CD4-positive, alpha-beta T cell treated with Interleukin-6 at 100 ng/mL for 8 hours (primary cell): ENCODE measurements around the gene SDHAF4.
A peak's percentile ranks its signal among the peaks of the same experiment; 100 is the strongest.
"Not testable (repeated sequence)": the region's sequence is repeated elsewhere in the genome, so short reads cannot be mapped to it uniquely, and the experiment has no call there.

ENCODE experiments used
- DNase-seq: peaks from one replicate; pipeline ENCODE4 v3.0.0-alpha.2; 2020; ENCODE audit warnings: mixed read lengths, low spot score

SDHAF4 gene

DNA sequence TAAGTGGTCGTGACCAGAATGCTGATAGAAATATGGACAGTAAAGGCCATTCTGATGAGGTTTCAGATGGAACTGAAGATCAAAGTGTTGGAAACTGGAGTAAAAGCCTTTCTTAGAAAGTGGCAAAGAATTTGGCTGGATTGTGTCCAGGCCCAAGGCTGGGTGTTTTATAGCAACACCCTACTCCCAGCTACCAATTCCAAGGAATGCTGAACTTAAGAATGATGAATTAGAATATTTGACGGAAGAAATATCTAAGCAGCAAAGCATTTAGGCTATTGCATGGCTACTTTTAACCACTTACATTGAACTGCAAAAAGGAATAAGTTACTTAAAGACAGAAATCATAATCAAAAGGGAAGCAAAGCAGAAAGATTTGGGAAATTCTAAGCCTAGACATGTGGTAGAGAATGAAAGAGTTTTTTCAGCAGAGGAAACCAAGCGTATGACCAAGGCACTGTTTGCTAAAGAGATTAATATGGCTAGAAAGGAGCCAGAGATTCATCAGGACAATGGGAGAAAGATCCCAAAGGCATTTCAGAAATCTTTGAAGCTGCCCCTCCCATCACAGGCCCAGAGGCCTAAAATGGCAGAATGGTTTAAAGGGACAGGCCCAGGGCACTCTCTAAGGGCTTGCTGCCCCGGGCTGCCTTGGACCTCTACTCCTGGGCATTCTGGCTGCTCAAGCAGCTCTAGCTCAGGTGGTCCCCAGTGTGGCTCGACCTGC, 25.8 kb downstream of the SDHAF4 start:
- DNase-seq: no peak

DNA sequence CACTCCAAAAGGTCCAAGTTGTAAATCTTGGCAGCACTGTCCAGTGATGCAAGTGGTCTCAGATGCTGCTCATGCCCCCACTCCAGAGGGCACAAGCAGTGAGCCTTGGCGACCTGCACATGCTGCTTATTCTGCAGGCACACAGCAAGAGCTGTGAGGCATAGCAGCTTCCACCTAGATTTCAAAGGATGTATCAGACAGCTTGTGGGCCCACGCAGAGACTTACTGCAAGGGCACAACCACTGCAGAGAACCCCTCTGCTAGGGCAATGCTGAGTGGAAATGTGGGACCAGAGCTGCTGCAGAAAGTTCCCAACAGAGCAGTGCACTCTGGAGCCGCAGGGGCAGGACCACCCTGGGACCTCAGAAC, 26.4 kb downstream of the SDHAF4 start:
- no peak for DNase-seq

DNA sequence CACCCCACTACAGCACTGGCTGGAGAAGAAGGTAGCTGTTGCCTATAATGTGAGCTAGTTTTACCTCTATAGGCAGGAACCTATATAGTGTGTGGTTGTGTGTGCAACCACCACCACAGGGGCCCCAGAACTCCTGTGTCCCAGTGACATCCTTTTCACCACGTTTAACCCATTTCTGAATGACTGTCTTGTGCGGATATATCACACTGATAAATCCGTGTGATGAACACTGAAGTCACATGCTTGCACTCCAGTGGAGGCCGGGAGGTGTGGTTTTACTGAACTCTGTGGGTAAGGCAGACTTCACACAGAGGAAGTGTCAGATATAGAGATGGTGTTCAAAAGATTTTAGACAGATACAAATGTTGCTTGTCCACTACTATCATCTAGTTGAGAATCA, 32.5 kb downstream of the SDHAF4 start:
- peak; percentile 5 for DNase-seq

DNA sequence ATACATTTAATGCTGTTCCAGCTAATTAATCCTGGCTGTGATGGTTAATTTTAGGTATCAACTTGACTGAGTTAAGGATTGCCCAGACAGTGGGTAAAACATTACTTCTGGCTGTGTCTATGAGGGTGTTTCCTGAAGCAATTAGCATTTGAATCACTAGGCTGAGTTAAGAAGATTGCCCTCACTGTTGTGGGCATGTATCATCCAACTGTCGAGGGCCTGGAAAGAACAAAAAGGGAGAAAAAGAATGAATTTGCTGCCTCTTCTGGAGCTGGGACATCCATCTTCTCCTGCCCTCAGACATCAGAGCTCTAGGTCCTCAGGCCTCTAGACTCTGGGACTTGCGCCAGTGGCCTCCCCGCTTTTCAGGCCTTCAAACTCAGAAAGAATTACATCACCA, 34.3 kb downstream of the SDHAF4 start:
- DNase-seq: no peak

DNA sequence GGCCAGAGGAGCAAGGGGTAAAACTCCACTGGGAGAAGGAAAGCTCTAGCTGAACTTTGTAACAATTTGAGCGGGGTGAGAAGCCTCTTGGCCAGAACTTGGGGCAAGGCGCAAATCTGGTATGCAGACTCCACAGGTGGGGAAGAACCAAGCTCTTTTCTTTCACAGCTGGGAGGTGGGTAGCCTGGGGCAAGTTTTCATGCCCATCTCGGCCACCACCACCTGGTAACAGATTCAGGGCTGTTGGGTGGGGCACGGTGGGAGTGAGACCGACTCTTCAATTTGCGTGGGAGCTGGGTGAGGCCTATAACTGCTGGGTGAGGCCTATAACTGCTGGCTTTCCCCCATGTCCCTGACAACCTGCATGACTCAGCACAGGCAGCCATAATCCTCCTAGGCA, 37.5 kb downstream of the SDHAF4 start:
- DNase-seq: no peak

DNA sequence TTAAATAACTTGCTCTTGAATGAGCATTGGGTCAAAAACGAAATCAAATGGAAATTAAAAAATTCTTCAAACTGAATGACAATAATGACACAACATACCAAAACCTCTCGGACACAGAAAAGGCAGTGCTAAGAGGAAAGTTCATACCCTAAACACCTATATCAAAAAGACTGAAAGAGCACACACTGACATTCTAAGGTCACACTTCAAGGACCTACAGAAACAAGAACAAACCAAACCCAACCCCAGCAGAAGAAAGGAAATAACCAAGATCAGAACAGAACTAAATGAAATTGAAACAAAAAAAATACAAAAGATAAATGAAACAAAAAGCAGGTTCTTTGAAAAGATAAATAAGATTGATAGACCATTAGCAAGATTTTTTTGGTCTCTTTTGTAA, 40.6 kb downstream of the SDHAF4 start:
- DNase-seq: not testable (repeated sequence)

DNA sequence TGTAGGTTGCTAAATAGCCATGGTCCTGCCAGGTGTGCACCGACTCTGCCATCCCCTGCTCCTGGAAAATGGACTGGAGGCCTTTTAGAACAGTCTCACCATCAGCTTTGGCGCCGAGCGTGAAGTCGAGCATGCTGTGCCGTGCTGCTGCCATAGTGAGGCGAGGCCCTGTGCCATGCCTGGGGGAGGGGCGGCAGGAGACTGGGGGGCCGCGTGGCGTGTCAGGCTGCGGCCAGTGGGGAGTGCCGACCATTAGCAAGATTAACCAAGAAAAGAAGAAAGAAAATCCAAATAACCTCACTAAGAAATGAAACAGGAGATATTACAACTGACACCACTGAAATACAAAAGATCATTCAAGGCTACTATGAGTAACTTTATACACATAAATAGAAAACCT, 42.5 kb downstream of the SDHAF4 start:
- DNase-seq: not testable (repeated sequence)

DNA sequence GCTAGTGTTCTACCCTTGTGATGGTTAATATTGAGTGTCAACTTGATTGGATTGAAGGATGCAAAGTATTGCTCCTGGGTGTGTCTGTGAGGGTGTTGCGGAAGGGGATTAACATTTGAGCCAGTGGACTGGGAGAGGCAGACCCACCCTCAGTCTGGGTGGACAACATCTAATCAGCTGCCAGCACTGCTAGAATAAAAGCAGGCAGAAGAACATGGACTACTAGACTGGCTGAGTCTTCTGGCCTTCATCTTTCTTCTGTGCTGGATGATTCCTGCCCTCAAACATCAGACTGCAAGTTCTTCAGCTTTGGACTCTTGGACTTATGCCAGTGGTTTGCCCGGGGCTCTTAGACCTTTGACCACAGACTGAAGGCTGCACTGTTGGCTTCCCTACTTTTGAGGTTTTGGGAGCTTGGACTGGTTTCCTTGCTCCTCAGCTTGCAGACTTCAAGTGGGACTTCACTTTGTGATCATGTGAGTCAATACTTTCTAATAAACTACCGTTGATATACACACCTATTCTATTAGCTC, 50.1 kb downstream of the SDHAF4 start:
- no peak for DNase-seq

DNA sequence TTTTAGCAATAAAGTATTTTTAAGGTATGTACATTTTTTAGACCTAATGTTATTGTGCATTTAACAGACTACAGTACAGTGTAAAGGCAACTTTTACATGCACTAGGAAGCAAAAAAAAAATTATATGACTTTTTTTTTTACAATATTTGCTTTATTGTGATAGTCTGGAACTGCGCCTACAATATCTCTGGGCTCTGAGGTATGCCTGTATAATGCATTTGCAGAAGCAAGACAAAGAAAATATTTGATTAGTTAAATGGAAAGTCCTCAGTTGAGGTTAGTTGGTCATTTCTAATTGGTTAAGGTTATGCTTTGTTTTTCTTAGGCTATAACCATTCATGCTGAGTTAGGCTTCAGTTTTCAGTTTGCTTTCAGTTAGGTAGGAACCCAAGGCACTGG, 54.0 kb downstream of the SDHAF4 start:
- no peak for DNase-seq

DNA sequence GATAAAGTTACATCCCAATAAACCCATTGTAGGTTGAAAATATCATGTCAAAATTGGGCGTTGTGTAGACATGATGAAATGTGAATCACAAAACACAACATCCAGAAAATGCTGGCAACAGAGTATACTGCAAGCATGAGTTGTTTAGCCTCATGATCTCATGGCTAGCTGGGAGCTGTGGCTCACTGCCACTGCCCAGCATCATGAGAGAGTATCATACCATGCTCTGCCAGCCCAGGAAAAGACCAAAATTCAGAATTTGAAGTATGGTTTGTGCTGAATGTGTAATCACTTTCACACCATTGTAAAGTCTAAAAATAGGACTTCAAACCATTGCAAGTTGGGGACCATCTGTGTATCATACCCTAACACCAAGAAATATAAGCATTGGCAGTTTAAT, 55.7 kb downstream of the SDHAF4 start:
- DNase-seq: no peak

DNA sequence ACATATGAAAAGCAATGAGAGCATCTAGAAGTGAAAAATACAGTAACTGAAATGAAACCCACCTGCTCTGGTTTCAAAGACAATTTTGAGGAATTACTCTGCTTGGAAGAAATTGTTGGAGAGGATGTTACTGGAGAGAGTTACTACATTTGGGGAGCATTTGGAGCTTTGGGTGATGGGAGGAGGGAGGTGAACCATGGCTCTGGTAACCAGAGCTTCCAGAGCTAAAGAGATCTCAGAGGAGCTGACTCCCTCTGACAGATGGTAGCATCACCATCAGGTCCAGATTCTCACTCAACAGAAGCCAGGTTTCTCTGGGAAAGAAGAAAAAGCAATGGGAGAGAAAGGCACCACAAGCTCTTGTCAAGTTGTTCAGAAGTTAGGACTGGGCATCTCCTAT, 58.7 kb downstream of the SDHAF4 start:
- no peak for DNase-seq

DNA sequence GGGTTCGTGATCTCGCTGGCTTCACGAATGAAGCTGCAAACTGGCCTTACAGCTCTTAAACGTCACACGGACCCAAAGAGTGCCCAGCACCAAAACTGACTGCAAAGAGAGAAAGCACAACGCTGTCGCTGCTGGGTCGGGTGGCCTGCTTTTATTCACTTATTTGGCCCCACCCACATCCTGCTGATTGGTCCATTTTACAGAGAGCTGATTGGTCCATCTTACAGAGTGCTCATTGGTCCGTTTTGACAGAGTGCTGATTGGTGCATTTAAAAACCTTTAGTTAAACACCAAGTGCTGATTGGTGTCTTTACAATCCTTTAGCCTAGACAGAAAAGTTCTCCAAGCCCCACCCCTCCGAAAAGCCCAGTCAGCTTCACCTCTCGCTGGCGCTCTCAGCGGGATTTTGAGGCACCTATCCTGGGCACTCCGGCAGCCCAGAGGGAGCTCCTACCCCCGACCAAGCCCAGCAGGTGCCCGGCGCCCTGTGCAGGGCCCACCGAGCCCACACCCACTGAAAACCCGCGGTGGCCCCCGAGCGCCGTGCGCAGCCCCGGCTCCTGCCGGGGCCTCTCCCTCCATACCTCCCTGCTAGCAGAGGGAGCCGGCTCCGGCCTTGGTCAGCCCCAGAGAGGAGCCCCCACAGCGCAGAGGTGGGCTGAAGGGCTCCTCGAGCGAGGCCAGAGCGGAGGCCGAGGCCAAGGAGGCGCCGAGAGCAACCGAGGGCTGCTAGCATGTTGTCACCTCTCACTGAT, 60.9 kb downstream of the SDHAF4 start:
- no peak for DNase-seq

DNA sequence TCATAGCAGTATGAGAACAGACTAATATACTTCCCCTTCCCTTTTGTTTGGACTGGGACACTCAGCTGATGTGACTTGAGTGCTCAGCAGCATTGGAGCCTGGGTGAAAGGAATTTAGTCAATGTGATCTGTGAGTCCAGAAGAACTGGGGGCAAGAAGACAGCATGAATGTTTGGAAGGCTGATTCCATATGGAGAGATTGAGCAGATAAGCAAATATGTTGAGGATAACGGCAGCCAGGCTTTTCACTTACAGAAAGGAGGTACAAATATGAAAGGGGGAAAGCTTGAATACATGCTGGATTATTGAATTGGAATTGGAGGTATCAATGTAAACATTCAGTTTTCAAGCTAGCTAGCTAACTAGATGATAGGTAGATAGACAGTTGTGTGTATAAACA, 63.2 kb downstream of the SDHAF4 start:
- DNase-seq: no peak

DNA sequence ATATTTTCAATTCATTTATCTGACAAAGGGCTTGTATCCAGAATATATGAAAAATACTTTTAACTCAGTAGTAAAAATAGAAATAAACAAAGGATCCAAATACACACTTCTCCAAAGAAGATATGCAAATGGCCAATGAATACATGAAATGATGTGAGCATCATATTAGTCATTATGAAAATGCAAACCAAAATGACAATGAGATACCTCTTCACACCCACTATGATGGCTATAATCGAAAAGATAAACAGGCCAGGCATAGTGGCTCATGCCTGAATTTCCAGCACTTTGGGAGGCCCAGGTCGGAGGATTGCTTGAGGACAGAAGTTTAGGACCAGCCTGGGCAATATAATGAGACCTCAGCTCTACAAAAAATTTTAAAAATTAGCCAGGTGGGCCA, 67.1 kb downstream of the SDHAF4 start:
- DNase-seq: no peak

DNA sequence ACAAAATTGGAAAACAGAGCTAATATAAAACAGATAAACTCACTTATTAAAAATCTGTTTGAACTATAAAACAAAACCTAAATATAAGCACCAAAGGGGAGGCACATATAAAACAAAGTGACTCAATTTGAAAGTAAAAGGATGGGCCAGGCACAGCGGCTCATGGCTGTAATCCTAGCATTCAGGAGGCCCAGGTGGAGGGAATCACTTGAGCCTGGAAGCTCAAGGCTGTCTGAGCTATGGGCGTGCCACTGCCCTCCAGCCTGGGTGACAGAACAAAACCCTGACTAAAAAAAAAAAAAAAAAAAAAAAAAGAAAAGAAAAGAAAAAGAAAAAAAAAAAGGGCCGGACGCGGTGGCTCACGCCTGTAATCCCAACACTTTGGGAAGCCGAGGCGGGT, 69.9 kb downstream of the SDHAF4 start:
- no peak for DNase-seq

DNA sequence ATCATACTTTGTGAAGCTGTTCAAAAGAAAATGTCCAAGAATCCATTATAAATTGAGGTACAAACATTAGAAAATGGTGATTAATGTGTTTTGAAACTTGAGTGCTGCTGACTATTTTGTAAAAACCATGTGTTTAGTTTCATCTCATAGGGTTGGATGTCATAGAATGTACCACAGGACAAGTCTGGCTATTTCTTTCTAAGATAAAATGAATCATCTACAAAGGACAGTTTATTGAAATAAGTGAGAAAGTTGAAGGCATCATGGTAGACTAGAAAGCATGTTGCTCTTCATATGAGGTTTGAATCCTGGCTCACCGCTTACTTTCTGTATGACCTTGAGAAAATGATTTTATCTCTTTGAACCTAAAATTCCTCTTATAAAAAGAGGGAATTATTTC, 71.7 kb downstream of the SDHAF4 start:
- DNase-seq: no peak
